HG03469 (cell line): ENCODE data around the gene TUT4.

Experiments used
- ATAC-seq: cut with Tn5 transposase; IDR thresholded peaks from one replicate; pipeline ENCODE4 v1.9.1; 2021; ENCODE audit warnings: mild to moderate bottlenecking, moderate library complexity, moderate number of reproducible peaks; ENCODE audit not compliant: unreplicated experiment

The TUT4 gene

DNA sequence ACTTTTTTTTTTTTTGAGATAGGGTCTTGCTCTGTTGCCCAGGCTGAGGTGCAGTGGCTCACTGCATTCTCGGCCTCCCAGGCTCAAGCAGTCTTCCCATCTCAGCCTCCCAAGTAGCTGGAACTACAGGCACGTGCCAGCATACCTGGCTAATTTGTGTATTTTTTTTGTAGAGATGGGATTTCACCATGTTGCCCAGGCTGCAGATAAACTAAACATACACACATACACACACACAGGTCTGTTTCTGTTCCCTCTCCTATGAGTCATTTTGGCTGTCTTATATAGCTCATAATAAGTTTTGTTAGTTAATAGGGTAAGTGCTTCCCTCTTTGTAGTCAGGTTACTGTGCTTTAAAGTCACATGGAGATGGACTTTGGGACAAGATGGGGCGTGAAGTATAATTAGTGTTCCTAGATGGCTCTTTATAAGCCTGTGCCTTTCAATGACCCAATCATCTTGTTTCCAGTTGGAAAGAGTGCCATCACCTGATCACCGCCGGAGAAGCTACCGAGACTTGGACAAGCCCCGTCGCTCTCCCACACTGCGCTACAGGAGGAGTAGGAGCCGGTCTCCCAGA, 139.4 kb downstream of the TUT4 start:
- ATAC-seq: no peak

DNA sequence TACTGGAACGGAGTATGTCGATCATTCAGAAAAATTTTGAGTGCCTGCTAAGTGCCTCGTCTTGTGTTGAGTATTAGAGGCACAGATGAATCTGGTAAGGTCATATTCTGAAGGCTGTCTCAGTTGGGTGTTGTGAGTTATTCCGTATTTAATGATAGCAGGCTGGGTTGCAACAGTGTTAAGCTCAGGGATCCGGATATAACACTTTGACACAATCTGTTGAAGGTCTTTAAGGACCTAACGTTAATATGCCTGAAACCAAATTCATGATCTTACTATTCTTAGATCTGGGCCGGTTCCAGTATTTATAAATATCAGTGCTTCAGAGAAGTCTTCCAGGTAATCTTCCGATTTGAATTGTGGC, 147.9 kb downstream of the TUT4 start:
- ATAC-seq: no peak

DNA sequence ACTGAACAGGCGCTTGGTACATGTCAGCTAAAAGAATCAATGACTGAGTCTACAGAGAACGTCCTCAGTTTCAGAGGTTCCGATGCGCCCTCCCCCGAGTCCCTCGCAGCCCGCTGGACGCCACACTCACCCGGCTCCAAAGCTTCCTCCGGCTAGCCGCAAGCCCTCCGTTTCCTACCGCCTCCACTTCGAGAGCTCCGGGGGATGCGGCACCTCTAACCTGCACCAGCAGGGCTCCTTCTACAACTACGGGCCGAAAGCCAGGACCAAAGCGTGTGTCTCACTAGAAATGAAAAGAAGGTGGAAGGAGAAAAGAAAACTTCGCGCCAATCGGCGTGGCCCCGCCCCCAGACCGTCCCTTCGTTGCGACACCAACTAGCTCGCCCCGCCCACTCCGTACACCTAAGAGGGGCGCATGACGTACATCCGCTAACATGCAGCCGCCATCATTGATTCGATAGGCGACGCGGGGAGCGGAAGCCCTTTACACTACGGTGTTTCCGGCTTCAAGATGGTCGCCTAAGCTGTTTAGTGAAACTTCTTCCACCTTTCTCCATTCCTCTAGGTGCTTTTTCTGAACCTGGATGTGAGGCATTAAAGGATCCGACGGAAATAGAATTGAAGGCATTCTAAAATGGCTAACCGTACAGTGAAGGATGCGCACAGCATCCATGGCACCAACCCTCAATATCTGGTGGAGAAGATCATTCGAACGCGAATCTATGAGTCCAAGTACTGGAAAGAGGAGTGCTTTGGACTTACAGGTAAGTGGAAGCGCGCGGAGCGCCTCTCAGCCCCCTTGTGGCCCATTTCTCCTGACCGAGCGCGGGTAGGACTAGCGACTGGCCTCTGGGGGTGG, 148.5 kb downstream of the TUT4 start, which contains the start of the genes ORC1 and PRPF38A:
TSS of gene ORC1 (minus strand) at position 308 of the 859 bp plus-strand sequence. CDS start 2,200 bp downstream, outside the sequence.
TSS of gene PRPF38A (plus strand) at position 487 of the 859 bp plus-strand sequence. CDS start at position 635, 148 bp downstream.
- peak; percentile 85 for ATAC-seq

DNA sequence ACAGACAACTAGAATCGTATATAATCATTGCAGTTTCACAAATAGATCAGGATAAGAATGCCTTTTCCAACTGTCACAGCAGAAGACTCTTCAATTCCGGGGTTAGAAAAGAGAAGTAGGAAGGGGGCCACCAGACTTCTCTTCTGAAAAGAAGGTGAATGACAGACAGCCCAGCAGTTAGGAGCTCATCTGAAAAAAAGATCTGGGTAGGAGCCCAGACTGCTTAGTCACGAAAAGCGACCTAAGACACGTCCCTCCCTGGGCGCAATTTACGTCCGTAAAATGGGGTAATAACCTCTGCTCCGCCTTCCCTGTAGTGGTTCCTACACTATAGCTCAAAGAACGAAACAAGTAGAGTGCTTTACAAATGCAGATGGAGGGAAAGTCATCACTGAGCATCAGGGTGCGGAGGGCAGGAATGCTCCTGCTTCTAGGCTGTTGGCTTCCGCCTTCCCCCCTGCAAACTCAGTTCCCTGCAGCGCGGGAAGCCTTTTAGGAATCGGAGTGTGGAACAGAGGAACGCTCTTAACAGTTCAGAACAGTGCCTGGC, 149.3 kb downstream of the TUT4 start:
- peak; percentile 21 for ATAC-seq

DNA sequence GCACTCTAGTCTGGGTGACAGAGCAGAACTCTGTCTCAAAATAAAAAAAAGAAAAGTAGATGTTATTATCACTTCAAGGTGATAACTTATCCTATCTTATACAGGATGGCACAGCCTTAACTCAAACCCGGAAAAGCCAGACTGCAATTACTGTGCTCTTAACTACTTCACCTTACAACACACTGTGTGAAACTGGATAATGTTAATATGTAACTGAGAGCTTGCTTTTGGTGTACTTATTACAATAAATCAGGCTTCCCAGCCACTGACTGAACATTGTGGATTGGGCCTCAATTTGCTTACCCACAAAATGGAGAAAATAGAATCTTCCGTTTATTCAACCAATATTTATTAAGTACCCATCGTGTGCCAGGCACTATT, 150.0 kb downstream of the TUT4 start:
- ATAC-seq: no peak

DNA sequence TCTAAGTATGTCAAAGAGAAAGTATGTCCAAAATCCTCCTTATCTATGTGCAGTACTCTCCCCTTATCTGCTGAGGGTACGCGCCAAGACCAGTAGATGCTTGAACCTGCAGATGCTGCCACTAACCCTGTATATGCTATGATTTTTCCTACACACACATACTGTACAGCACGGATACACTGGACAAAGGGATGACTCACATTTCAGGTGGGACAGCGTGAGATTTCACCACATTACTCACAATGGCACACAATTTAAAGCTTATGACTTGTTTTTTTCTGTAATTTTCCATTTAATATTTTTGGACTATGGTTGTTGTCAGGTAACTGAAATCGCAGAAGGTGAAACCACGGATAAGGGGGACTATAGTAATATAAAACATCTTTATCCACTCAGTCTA, 152.8 kb downstream of the TUT4 start:
- no peak for ATAC-seq

DNA sequence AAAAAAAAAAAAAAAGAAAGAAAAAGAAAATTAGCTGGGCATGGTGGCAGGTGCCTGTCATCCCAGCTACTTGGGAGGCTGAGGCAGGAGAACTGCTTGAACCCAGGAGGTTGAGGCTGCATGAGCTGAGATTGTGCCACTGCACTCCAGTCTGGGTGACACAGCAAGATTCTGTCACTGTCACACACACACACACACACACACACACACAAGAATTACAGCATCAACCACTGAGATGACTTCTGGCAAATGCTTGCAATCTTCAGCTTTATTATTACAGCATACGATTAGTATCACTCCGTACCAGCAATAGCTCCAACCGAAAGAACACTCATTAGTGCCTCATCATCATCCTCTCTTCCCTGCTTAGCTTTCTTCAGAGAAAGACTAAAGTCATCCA, 153.3 kb downstream of the TUT4 start:
- ATAC-seq: no peak

DNA sequence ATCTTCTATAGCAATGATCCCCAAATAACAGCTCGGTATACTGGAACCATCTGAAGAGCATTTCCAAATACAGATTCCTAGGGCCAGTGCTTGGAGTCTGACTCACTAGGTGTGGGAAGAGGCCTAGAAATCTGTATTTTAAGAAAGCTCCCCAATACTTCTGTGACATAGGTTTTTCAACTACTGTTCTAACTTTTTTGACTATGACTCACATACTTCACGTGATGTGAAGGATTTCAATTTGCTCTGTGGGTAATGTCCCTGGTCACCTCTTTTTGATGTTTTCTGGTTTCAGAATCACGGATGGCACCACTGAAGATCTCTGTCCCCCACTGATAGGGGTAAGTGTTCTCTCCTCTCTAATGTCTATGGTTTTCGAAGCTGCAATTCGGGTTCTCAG, 159.7 kb downstream of the TUT4 start:
- no peak for ATAC-seq

DNA sequence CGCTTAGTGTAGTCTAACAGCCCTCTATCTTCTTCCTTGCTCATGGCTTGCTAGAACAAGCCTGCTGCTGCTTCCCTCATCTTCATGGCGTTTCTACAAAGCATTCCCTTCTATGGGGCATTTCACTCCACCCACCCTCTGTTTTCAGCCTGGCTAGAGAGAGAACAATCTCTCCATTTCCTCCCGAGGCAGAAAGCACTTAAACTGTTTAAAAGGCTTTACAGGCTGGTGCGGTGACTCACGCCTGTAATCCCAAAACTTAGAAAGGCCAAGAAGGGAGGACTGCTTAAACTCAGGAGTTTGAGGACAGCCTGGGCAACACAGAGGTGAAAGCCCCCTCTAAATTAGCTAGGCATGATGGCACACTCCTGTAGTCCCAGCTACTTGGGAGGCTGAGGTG, 166.4 kb downstream of the TUT4 start:
- no peak for ATAC-seq

DNA sequence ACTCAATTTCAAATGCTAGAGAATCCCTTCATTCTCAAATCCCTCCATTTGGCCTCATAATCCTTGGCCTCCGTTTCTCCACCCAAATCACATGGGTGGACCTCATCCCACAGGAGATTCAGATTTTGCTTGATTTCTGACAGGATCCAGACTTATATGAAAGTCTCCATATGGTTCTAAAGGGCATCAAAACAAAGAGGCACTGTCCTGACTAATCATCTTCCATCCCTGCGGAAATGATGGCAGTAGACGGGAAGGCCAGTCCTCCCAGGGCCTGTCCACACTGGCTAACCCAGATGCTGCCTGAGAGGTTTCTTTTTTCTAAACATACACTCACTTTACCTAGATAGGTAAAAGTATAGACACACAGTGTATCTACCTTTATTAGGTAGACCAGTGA, 167.5 kb downstream of the TUT4 start:
- ATAC-seq: no peak
